ENCODE measurements around the gene FASTK. TPM values are rescaled to one million over a fixed set of nuclear protein-coding genes. Genes with fewer than 3 reads are reported as not detected.
A peak's percentile ranks its signal among the peaks of the same experiment; 100 is the strongest.

The FASTK gene
- total and polyA plus RNA-seq, 2 donors (not counting 3 experiments of a cell fraction or from before 2014, with no cell fraction given): 73.3 to 113 TPM

GRCh38 chr7:151038951-151039849 lies 41.4 kb downstream of the FASTK start:
- dilution Hi-C loops (cut with MboI; ENCODE audit: extremely low pct_ligation_motif_present, low sequenced_read_pairs) (no loop called here), intact Hi-C loops (cut with micrococcal nuclease) (loop anchor here (1.0 to 2.0 kb wide), 4 partner anchors 11 to 50 kb away; partner anchors contain the start of gene ABCB8)
- ChIA-PET CTCF (interaction anchor here (1.0 to 2.0 kb wide), 9 partner anchors 10 to 77 kb away, joined by 3 to 8 read pairs (median 5); partner anchors contain the start of gene ABCB8), POLR2A (interaction anchor here (1.0 to 1.6 kb wide), 2 partner anchors 11 to 21 kb away, joined by 4 to 5 read pairs; partner anchors contain the start of genes ABCB8 and SLC4A2)
- no peaks in the 10 kb centered on the region for H3K9me1 ChIP-seq (replicated peaks; ENCODE audit: control insufficient read depth, extremely low read depth, insufficient read depth, low read length)
- TF ChIP-seq EZH2 (IDR thresholded peaks at IDR 0.05; ENCODE audit: borderline replicate concordance, low read depth, low read length, severe bottlenecking) (no peak), JUN (IDR thresholded peaks at IDR 0.05; ENCODE audit: borderline replicate concordance, insufficient read depth, insufficient read length, low read depth) (peak; percentile 82), MAX (IDR thresholded peaks at IDR 0.05; ENCODE audit: insufficient read depth, insufficient read length) (no peak), CTCF (IDR thresholded peaks at IDR 0.05; ENCODE audit: extremely low read depth in 1 of 2, insufficient read depth in 1 of 2, low read depth in 1 of 2, low read length in 2 of 2) (no peak), MYC (IDR thresholded peaks at IDR 0.05; ENCODE audit: low read depth, low read length) (no peak), POLR2A (IDR thresholded peaks at IDR 0.05; ENCODE audit: low read depth, low read length) (peak; percentile 15), POLR2AphosphoS5 (IDR thresholded peaks at IDR 0.05; ENCODE audit: insufficient read depth, low read depth, low read length) (peak; percentile 79), GATA2 (IDR thresholded peaks at IDR 0.05; ENCODE audit: insufficient read depth, insufficient read length, low read depth, low read length) (peak; percentile 66), FOS (IDR thresholded peaks at IDR 0.05; ENCODE audit: borderline replicate concordance, insufficient read depth, low read length) (peak; percentile 94)
- no peak overlapping the region for H2AFZ ChIP-seq (ENCODE audit: low read depth, low read length)
- no peaks in the 10 kb centered on the region for H3K27me3 ChIP-seq (ENCODE audit: control insufficient read depth in 2 of 2, insufficient read depth in 2 of 2, low read length in 2 of 2)
- H3K9ac ChIP-seq (replicated peaks; ENCODE audit: extremely low read depth, insufficient read depth, low read length): peak overlapping the region; percentile 52
- H3K4me3 ChIP-seq (replicated peaks in 1 of 3; ENCODE audit: insufficient read depth in 1 of 3, low read depth in 1 of 3, low read length in 3 of 3): no peak overlapping the region
- peaks cover 20% of the 10 kb centered on the region for H3K4me1 ChIP-seq (ENCODE audit: control insufficient read depth, extremely low read depth, insufficient read depth, low read length)
- H3K79me2 ChIP-seq (ENCODE audit: control insufficient read depth, insufficient read depth, low read length): no peaks in the 10 kb centered on the region
- FAIRE-seq (peak; percentile 100), DNase-seq (ENCODE audit: low read depth, low spot score) (peak; percentile 97)
- no peaks in the 10 kb centered on the region for H4K20me1 ChIP-seq (replicated peaks; ENCODE audit: control insufficient read depth, extremely low read depth, insufficient read depth, low read length)
- BruUV-seq (replicated peaks): no TSS peak
- peak overlapping the region; percentile 32 for H3K4me2 ChIP-seq (ENCODE audit: insufficient read depth, low read length)
- peaks cover 0 to 15% of the 10 kb centered on the region in 2 experiments for H3K36me3 ChIP-seq (ENCODE audit: control insufficient read depth in 2 of 2, extremely low read depth in 1 of 2, insufficient read depth in 2 of 2, low read length in 2 of 2)
- no peaks in the 10 kb centered on the region for H3K9me3 ChIP-seq (replicated peaks; ENCODE audit: control insufficient read depth, insufficient read depth, low read length)
- peak overlapping the region; percentile 85 for H3K27ac ChIP-seq (ENCODE audit: insufficient read depth, low read depth, low read length)
